ENCODE measurements around the gene EVC2. TPM values are rescaled to one million over a fixed set of nuclear protein-coding genes. Genes with fewer than 3 reads are reported as not detected.

EVC2 gene
- total RNA-seq, 1 donor from 2014 or later, result 5.5 TPM

DNA sequence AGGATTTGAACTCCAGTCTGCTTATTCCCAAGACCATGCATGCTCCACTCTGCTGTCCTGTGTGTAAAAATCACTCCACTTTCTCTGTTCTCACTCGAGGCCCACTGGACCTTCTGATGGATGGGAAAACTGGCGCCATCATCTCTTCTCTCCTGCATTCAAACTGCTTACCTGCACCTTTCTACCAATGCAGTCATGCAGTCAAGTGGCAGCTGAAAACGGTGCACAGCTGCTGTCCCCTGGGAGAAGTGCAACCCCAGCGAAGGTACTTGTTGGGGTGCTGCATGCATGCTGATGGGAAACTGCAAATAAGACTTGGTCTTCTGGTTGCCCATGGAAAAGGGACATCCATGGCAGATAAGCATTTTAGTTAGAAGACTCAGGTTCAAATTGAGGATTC lies 147.1 kb downstream of the EVC2 start:
- Mint-ChIP-seq H3K4me1 (ENCODE audit: low read depth) (no peaks in the 10 kb centered on the region), H3K27ac (ENCODE audit: unreplicated experiment) (no peak overlapping the region), H3K4me3 (ENCODE audit: unreplicated experiment) (no peak overlapping the region), H3K27me3 (ENCODE audit: low read depth) (no peaks in the 10 kb centered on the region), H3K36me3 (ENCODE audit: low read depth) (peaks cover 47% of the 10 kb centered on the region), H3K9me3 (ENCODE audit: low read depth) (peaks cover 10% of the 10 kb centered on the region)
- DNase-seq (ENCODE audit: low spot score), result no peak
- no peak for TF ChIP-seq CTCF (IDR thresholded peaks at IDR 0.05)

- Mint-ChIP-seq H3K4me1 (ENCODE audit: low read depth) (no peaks in the 10 kb centered on the region), H3K36me3 (ENCODE audit: low read depth) (peaks cover 44% of the 10 kb centered on the region), H3K27me3 (ENCODE audit: low read depth) (no peaks in the 10 kb centered on the region), H3K27ac (ENCODE audit: unreplicated experiment) (no peak overlapping the region), H3K9me3 (ENCODE audit: low read depth) (peaks cover 10% of the 10 kb centered on the region), H3K4me3 (ENCODE audit: unreplicated experiment) (no peak overlapping the region)
- no peak for DNase-seq (ENCODE audit: low spot score)
- TF ChIP-seq CTCF (IDR thresholded peaks at IDR 0.05), result no peak
Observed at GRCh38 chr4:5558502-5558901, 149.9 kb downstream of the EVC2 start.

- no peak for TF ChIP-seq CTCF (IDR thresholded peaks at IDR 0.05)
- Mint-ChIP-seq H3K9me3 (ENCODE audit: low read depth) (peaks cover 21% of the 10 kb centered on the region), H3K4me3 (ENCODE audit: unreplicated experiment) (no peak overlapping the region), H3K27me3 (ENCODE audit: low read depth) (no peaks in the 10 kb centered on the region), H3K27ac (ENCODE audit: unreplicated experiment) (no peak overlapping the region), H3K4me1 (ENCODE audit: low read depth) (no peaks in the 10 kb centered on the region), H3K36me3 (ENCODE audit: low read depth) (peaks cover 41% of the 10 kb centered on the region)
- DNase-seq (ENCODE audit: low spot score), result no peak
Observed at GRCh38 chr4:5554376-5554775, 154.0 kb downstream of the EVC2 start.

GRCh38 chr4:5553801-5554200 lies 154.6 kb downstream of the EVC2 start:
- peaks cover 23% of the 10 kb centered on the region for H3K9me3 Mint-ChIP-seq (ENCODE audit: low read depth)

GRCh38 chr4:5552451-5552850 lies 155.9 kb downstream of the EVC2 start:
- TF ChIP-seq CTCF (IDR thresholded peaks at IDR 0.05), result no peak
- no peaks in the 10 kb centered on the region for H3K4me1 Mint-ChIP-seq (ENCODE audit: low read depth)
- peaks cover 16% of the 10 kb centered on the region for H3K9me3 Mint-ChIP-seq (ENCODE audit: low read depth)
- no peaks in the 10 kb centered on the region for H3K27me3 Mint-ChIP-seq (ENCODE audit: low read depth)
- H3K27ac Mint-ChIP-seq (ENCODE audit: unreplicated experiment), result no peak overlapping the region
- H3K36me3 Mint-ChIP-seq (ENCODE audit: low read depth), result peaks cover 32% of the 10 kb centered on the region
- DNase-seq (ENCODE audit: low spot score), result no peak
- H3K4me3 Mint-ChIP-seq (ENCODE audit: unreplicated experiment), result no peak overlapping the region

More at GRCh38 chr4:5553801-5554200, 154.6 kb downstream of the EVC2 start:
- no peak for DNase-seq (ENCODE audit: low spot score)
- H3K36me3 Mint-ChIP-seq (ENCODE audit: low read depth), result peaks cover 39% of the 10 kb centered on the region
- H3K4me3 Mint-ChIP-seq (ENCODE audit: unreplicated experiment), result no peak overlapping the region
- no peak for TF ChIP-seq CTCF (IDR thresholded peaks at IDR 0.05)
- no peaks in the 10 kb centered on the region for H3K27me3 Mint-ChIP-seq (ENCODE audit: low read depth)
- H3K4me1 Mint-ChIP-seq (ENCODE audit: low read depth), result no peaks in the 10 kb centered on the region
- H3K27ac Mint-ChIP-seq (ENCODE audit: unreplicated experiment), result no peak overlapping the region

Data from chondrocyte (in vitro differentiated cells).